Tibial nerve (tissue), 3 donors: Measurements from ENCODE around the gene BPIFB6.

ENCODE experiments used
- POLR2A ChIP-seq, 2 donors: fragments of 450-650 bp; IDR thresholded peaks; one replicate each; pipeline ENCODE4 v1.6.1; 2017; ENCODE audit warnings: antibody characterized with exemption in 2 of 2, mild to moderate bottlenecking in 2 of 2, moderate library complexity in 2 of 2
- TF ChIP-seq, protein P1 (sequence below), 5 experiments: fragments of 200-600 bp in 3 of 5; fragments of 450-650 bp in 2 of 5; sonication (generic) in 3 of 5; IDR thresholded peaks; one replicate each; pipeline ENCODE4 v1.5.1; 2016 to 2019; ENCODE audit warnings: antibody characterized with exemption in 5 of 5, mild to moderate bottlenecking in 3 of 5, moderate library complexity in 2 of 5

DNA sequence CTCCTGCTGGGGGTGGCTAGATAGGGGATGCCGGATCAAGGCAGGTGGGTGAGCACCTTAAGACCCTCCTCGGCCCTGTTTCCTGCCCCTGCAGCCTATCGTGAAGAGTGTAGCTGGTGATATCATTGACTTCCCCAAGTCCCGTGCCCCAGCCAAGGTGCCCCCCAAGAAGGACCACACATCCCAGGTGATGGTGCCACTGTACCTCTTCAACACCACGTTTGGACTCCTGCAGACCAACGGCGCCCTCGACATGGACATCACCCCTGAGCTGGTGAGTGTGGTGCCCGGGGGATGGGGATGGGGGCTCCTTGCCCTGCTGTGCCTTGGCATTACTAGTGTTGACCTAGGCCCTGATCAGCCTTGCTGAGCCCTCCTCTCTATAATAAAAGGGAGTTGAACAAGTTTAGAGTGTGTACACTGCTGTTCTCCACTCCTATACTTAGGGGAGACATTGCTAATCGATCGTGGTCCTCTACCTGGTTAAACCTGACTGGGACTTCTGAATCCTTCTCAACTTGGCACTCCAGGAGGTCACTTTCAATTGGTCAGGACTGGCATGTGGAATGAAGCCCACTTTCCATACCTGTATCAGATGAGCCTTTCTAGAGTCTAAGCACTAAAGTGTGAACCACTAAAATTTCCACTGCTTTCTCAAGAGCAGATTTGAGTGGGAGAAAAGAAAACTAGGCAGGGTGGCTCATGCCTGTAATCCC lies 33.3 kb downstream of the BPIFB6 start:
- TF ChIP-seq, protein P1, sequence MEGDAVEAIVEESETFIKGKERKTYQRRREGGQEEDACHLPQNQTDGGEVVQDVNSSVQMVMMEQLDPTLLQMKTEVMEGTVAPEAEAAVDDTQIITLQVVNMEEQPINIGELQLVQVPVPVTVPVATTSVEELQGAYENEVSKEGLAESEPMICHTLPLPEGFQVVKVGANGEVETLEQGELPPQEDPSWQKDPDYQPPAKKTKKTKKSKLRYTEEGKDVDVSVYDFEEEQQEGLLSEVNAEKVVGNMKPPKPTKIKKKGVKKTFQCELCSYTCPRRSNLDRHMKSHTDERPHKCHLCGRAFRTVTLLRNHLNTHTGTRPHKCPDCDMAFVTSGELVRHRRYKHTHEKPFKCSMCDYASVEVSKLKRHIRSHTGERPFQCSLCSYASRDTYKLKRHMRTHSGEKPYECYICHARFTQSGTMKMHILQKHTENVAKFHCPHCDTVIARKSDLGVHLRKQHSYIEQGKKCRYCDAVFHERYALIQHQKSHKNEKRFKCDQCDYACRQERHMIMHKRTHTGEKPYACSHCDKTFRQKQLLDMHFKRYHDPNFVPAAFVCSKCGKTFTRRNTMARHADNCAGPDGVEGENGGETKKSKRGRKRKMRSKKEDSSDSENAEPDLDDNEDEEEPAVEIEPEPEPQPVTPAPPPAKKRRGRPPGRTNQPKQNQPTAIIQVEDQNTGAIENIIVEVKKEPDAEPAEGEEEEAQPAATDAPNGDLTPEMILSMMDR (IDR thresholded peaks at IDR 0.05) = no peak
- TF ChIP-seq POLR2A (IDR thresholded peaks at IDR 0.05) = no peak
